Measurements from ENCODE around the gene ZNF672.
"Not testable (repeated sequence)": the region's sequence is repeated elsewhere in the genome, so short reads cannot be mapped to it uniquely, and the experiment has no call there.

The ZNF672 gene

DNA sequence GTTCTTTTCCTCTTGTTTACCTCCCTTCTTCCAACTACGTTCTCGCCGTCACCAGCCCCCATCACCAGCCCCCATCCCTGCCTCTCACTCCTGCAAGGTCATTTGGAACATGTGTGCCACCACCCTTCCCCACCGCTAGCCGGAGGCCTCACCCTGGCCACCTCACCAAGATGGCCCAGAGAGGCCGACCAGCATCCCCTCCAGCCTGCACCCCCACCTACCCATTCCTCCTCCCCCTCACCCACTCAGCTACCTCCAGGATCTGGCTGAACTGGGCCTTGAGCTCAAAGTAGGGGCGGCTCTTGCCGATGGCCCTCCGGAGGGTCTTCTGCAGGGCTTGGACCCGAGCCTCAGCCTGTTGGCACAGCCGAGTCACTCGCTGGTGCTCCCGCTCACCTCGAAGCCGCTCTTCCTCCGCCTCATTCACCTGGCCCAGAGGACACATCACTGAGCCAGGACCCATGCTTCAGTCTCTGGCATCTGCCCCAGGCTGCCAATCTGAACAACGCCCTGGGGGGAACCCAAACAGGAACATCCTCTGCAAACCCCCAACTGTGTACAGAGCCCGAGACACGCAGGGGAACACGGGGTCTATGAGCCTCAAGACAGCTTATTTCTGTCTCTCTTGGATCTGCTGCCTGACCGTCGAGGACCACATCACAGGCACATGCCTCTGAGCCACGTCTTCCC, 25.1 kb upstream of the ZNF672 start:
- DNase-seq: no peak

DNA sequence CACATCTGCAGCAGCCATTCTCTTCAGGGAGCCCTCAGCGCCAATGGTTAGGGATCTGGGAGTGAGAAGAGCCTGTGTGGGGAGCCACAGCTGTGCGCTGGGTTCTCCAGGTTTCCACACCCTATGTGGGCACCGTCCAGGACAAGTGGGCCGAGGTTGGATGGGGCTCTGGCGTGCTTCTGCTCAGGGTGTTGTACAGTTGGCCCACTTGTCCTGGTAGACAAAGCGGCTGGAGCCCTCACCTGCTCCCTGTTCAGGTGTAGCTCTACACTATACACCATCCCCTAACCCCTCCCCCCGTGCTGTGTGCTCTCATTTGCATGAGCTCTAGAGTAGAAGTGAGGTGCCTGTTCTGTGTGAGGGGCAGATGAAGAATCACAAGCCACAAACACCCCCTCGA, 24.5 kb upstream of the ZNF672 start:
- no peak for DNase-seq

DNA sequence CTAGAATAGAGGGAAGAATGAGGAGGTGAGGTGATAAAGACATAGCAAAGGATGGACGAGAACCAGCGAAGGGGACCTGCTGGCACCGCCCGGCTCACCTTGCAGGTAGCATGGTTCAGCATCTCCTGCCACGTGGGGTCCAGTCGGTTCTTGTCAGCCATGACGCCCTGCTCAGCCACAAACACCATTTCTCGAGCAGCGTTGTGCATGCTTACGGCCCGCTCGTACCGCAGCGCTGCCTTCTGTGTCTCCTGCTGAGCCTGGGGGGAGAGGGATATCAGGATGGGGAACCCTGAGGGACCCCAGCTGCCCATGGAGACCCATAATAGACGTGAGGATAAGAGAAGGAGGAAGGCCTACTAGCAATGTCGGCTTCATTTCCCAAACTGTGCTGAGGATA, 23.7 kb upstream of the ZNF672 start:
- DNase-seq: no peak

DNA sequence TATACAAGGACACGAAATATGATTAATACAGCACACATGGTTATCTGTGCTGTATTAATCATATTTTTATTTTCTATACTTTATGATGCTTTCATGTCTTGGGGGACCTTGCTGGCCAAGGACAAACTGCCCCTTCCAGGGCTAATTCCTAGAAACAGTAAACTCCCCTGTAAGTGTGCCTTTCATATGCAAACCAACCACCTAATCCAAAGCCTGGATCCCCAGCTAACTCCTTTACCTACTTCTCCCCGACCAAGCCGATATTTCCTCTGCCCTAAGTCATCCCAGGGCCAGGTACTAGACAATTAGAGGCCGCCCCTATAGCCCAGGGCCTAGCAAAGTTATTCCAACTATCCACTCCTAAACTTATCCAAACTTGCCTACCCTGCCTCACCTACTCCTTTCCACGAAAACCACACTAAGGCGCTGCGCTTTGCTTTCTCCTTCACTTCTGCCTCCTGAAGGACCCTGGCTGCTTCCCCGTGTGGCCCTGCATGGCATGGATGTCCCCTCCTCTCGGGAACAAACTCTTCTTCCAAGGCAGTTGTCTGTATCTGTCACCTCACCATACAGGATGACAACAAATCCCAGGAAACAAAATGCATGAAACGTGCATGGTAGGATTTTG, 22.5 kb upstream of the ZNF672 start:
- no peak for DNase-seq

DNA sequence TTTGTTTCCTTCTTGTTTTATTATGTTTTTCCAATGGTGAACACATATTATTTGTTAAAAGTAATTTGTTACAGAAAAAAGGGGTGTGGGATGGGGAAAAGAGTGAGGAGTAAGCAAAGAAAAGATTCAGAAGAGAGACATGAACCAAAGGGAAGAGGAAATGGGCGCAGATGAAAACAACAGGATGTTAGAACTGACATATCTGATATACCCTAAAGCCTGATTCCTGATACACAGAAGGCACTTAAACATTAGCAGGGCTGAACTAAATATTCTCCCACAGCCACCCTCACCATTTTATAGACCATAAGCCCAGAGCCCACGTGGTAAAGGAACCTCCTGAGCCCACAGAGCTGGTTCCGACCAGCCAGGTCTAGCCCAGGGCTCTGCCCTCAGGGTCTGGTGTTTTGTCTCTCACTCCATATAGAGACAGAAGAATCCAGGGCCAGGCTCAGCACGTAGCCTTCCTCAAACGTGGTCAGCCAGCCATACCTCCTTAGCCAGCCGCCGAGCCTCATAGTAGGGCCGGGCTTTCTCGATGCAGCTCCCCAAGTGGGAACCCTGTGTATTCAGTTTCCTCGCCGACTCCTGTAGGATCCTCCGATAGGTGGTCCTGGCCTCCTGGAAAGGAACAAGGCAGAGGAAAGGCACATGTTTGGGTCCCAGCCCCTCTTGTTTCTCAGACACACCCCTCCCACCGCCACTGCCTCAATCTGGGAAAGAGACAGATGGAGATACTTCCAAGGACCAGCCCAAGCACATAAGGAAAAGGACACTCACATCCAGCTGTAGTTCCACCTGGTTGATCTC, 21.8 kb upstream of the ZNF672 start:
- no peak for DNase-seq

DNA sequence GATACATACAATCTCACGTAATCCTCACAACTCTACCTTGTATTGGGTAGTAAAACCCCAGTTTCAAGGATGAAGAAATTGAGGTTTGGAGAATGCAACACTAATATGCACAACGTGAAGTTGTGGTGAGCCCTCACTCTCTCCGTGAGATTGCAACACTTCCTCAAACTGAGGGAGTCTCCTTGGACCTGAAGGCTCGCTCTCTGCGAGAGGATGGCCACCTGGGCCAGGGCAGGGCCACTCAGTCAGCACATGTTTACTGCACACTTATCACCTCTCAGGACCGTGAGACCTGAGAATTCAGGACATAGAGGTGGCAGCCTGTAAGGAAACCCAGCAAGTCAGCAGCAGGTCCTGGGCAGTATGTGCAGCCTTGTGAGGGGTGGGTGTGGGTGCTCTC, 21.0 kb upstream of the ZNF672 start:
- DNase-seq: no peak

DNA sequence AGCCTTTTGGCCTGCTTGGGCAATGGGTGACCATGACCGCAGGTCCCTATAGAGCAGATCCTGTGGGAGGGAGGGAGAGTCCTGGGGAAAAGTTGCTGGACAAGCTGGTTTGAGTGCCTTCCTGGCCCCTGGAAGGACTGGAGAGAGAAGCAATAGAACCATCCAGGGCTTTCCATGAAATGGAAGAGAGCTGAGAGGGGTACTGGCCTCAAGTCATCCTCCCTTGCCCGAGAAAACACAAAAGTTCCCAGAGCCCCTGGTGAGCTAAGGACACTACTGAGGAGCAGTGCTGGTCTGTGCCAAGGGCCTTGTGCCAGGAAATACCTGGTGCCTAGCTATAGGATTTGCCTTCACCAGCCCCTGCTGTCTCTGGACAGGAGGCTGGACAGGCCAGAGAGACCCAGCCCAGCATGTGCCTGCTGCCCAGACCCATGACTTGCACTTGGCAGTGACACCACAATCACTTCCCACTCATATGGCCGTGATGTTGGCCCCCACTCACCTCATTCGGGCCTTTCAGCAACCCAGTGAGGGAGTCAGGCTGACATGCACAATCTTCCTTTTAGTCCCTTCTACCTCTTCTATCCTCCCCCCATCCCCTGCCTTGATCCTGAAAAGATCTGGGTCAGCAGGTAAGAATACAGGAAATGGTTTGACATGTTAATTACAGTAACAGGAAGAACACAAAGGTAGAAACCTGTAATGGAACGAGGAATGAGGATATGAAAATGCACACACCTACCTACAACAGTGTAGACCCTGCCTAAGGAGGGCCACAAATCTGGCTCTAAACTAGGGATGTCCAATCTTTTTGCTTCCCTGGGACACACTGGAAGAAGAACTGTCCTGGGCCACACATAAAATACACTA, 19.3 kb upstream of the ZNF672 start:
- no peak for DNase-seq

DNA sequence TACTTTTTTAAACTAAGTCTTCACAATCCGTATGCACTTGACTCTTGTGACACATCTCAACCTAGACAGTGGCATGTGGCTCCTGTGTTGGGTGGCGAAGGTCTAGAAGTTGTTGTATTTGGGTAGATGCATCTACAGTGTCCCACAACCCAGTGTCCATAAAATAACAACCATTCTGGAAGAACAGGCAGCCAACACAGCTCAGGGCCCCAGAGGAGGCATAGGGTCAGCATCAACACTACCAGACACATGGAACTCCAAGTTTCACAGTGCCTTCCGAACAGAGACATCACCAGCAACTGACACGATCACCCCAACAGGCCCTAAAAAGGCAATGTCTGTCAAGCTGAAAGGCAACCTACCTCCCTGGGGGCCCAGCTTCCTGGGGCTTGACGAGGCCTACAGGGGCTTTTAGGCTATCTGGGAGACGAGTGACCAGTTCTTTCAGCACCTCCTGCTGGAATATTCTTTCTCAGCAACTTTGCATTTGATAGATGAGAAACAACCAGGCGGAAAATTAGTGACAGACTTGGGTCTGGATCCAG, 17.9 kb upstream of the ZNF672 start:
- DNase-seq: no peak

DNA sequence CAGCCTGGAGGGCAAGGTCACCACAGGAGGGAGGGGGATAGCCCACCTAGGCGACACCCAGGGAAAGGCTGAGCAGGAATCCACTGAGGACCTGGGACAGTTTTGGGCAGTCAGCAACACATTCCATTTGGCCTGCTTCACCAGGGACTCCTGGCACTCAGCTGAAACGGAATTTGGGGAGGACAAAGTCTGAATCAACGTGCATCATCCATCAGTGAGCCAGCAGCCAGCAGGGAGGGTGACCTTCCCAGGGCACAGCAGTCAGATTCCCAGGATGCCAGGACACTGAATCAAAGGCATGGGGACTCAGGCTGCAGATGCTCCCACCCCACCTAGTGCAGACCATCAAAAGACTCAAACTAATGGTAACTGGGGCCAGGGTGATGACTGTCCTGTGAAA, 16.9 kb upstream of the ZNF672 start:
- DNase-seq: no peak

DNA sequence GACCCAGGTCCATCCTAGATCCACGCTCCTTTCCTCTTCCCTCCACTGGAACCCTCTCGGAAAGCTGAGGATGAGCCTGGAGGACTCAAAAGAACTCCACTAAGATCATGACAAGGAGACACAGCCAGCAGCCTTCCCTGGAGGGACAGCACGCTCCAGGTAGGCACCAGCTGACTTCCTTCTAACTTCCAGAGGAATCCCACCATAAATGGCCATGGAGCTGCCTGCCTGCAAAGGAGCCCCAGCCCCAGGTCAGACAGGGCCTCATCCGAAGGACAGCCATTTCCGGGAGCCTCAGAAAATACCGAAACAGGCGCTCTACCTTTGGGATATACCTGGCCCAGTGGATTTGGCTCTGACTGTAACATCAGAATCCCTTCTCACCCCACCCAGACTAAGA, 16.4 kb upstream of the ZNF672 start:
- DNase-seq: no peak

DNA sequence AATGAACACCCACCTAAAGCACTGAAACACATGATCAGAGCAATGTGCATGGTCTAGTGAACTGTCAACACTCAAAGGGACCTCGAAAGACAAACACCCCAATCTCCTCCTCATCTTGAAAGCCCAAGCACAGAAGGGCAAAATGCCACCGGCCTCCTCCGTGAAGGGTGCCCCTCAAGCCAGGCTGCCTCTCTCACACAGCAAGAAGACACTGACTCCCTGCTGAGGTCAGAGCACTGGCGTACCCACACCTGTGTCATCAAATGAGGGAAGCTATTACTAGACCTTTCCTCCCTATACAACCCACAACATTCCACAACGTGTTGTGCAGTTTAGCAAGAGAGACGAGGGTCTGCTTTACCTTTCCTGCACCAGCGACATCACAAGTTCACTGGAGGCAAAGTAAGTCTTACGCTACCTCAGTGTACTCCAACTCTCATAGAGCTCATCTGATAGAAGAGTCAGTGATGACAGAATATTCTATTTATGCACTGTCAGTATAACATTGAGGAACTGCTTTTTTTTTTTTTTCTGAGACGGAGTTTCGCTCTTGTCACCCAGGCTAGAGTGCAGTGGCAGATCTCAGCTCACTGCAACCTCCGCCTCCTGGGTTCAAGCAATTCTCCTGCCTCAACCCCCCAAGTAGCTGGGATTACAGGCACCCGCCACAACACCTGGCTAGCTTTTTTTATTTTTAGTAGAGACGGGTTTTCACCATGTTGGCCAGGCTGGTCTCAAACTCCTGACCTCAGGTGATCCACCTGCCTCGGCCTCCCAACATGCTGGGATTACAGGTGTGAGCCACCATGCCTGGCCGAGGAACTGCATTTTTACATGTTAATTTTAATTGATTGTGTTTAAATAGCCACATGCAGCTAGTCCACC, 15.6 kb upstream of the ZNF672 start:
- DNase-seq: no peak

DNA sequence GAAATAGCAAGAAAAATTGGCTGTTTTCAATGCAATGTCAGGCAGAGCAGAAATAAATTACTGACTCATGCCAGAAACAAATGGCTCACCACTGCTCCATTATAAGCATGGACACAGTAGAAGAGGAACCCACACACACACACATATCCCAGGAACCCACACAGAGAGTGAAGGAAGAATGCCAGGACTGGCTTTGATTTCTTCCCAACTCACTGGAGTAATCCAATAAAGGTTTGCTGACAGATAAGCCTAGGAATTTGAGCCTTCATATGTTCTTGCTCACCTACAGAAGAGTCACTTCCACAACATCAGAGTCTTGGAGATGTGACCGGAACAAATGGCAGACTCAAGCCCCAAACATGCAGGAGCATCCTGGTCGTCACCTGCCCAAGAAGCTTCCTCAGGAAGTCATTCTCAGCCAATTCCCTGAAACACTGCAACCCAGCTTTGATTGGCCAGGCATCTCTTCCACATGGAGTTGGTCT, 14.5 kb upstream of the ZNF672 start:
- peak in 1 of 56 donors; percentile 33 for DNase-seq

DNA sequence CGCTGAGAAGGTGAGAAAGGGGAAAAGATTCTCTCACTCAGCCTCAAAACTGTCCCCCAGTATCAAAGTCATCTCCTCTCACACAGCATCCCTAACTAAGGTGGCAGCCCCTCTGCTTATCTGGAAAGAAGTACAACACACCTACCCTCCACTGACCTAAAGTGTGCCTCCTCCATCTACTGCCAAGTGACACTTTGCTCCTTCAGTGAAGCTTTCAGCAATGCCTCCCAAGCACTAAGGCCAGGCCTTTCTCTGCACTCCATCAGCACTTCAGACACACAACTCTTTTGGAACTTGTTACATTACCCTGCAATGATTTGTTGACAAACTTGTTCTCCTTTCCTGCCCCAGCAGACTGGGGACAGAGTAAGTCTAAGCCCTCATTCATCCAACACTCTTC, 13.7 kb upstream of the ZNF672 start:
- DNase-seq: no peak

DNA sequence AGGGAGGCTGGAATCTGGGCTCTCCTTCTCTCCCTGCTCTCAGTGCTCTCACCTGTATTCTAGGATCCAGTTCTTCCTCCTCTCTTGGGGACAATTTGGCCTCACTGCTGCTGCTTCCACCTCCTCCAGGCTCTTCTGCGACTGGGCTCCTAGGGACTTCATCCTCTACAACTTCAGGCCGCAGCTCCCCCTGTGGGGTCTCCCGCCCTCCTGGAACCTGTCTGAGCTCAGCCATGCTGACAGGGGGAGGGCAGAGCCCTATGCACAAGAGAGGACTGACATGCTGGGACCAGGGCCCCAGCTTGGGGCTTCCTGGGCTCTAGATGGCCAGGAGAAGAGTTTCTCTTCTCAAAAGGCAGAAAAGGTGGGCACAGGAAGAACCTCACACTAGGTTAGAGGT, 13.3 kb upstream of the ZNF672 start:
- DNase-seq: no peak

DNA sequence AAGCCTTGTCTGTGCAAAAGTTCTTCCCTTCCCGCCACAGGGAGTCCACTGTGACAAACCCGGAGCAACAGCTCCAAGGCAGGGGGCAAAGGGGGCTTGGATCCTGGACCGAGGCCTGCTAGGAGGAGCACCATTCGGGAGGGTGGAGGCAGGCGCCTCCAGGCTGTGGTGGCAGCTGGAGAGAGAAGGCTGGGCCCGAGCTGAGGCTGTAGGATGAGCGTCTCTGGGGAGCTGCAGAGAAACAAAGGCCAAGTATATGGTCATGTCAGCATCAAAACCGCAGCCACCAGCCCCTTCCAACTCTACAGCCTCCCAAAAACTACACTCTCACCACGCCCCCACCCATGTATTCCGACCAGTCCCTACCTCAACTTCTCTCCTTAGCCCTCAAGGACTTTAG, 12.9 kb upstream of the ZNF672 start:
- no peak for DNase-seq

DNA sequence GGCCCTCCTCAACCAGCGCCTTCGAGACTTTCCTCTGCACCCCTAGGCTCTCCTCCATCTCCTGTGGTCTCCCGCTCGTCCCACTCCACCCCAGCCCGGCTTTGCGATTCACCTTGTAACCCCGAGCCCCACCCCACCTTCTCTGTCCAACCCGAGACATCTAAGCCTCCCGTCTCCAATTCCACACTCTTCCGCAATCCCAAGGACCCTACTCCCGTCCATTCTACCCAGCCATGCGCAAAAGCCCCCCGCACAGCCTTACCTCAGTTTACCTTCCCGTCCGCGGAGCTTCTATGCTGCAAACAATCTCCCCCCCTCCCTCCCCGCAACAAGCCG, 12.5 kb upstream of the ZNF672 start:
- no peak for DNase-seq

DNA sequence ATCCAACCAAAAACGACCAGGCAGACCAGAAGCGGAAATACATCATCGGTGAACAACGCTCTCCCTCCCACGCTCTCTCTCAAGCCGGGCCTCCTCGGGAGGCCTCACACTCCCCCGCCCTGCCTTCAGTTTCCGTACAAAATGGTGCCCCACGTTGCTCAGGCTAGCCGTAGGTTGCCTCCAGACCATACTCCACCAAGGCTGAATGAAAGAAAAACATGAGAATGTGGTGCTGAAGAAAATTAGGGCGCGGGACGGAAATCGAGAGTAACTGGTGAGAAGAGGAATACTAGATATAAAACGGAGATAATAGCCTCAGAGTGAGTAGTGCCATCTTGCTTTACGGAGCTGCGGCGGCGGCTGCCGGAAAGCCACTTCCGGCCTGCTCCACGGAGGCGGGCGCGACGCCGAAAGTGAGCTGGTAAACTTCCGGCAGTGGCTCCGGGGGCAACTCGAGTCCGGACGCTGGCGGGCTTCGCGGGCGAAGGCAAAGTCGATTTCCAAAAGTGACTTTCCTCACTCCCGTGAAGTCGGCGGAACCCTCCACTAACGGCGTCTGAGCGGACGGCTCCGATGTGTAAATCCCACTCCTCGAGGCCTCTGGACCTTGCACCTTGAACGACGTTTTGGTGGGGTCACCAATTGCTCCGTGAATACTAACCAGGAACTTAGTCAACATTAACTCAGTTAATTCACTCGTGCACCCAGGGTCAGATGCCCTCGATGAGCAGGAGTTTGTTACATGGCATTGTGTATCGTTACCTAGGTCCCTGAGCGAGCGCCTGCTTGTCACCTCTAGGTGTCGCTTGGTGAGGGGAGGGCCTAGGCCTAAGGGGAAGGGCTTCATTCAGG, 11.9 kb upstream of the ZNF672 start, which contains the start of gene SH3BP5L:
TSS of gene SH3BP5L (minus strand) at position 7 of the 852 bp plus-strand sequence. CDS start 980 bp downstream, outside the sequence.
- peak; percentile 70 to 99 (median 94) for DNase-seq

DNA sequence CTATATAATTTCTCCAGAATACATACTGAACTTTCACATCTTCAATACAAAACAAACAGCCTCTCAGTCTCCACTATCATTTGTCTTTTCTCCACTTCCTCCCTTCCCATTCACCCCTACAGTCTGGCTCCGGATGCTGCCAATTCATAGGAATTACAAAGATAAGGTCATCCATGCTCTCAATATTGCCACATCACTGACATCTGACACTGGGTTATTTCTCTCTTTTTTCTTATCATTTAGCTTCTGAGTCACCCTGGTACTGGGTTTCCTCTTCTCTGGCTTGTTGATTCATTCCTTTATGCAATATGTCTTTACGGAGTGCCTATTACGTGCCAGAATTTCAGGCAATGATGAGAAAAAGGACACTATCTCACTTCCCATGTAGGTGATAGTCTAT, 9.2 kb upstream of the ZNF672 start:
- DNase-seq: no peak

DNA sequence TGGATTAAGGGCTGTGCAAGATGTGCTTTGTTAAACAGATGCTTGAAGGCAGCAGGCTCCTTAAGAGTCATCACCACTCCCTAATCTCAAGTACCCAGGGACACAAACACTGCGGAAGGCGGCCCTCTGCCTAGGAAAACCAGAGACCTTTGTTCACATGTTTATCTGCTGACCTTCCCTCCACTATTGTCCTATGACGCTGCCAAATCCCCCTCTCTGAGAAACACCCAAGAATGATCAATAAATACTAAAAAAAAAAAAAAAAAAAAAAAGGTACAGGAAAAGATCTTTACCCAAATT, 7.4 kb upstream of the ZNF672 start:
- not testable (repeated sequence) for DNase-seq

Data from amygdala (tissue), 56 donors.